GF-D8 (cell line): ENCODE results near the gene KRTAP19-6.
"Not testable (repeated sequence)": the region's sequence is repeated elsewhere in the genome, so short reads cannot be mapped to it uniquely, and the experiment has no call there.

Experiments
- DNase-seq: peaks from one replicate; lab custom pipeline; 2025; lab: John Stamatoyannopoulos, UW

Gene KRTAP19-6

GRCh38 chr21:30541764-30542163, at the start of gene KRTAP19-6:
Gene KRTAP19-6, minus strand, starts transcription at chr21:30541864. Its CDS starts 31 bp downstream, at chr21:30541833.
- no peak for DNase-seq

GRCh38 chr21:30590297-30590696, 48.6 kb upstream of the KRTAP19-6 start, which contains the start of gene KRTAP22-2:
Gene KRTAP22-2, minus strand, starts transcription at chr21:30590397.
- no peak for DNase-seq

GRCh38 chr21:30582870-30583269, 41.2 kb upstream of the KRTAP19-6 start:
- no peak for DNase-seq

- no peak for DNase-seq
These were observed 38.5 kb upstream of the KRTAP19-6 start for GRCh38 chr21:30580132-30580531.

GRCh38 chr21:30579346-30579745, 37.7 kb upstream of the KRTAP19-6 start:
- DNase-seq = no peak

- no peak for DNase-seq
These were observed 36.1 kb upstream of the KRTAP19-6 start for GRCh38 chr21:30577766-30578165.

GRCh38 chr21:30567617-30568016, 26.0 kb upstream of the KRTAP19-6 start:
- DNase-seq = no peak

GRCh38 chr21:30563630-30564029, 22.0 kb upstream of the KRTAP19-6 start:
- no peak for DNase-seq

- no peak for DNase-seq
These were observed 21.4 kb upstream of the KRTAP19-6 start for GRCh38 chr21:30563072-30563471.

- no peak for DNase-seq
These were observed 20.3 kb upstream of the KRTAP19-6 start for GRCh38 chr21:30561957-30562356.

- DNase-seq = no peak
These were observed 19.7 kb upstream of the KRTAP19-6 start, which contains the start of gene KRTAP19-7 for GRCh38 chr21:30561264-30561895. Gene KRTAP19-7, minus strand, starts transcription at chr21:30561314. Its CDS starts 25 bp downstream, at chr21:30561289.

GRCh38 chr21:30555095-30555494, 13.4 kb upstream of the KRTAP19-6 start:
- DNase-seq = no peak

GRCh38 chr21:30552782-30553181, 11.1 kb upstream of the KRTAP19-6 start:
- no peak for DNase-seq

GRCh38 chr21:30518876-30519275, 22.8 kb downstream of the KRTAP19-6 start:
- DNase-seq = no peak

- no peak for DNase-seq
These were observed 26.0 kb downstream of the KRTAP19-6 start for GRCh38 chr21:30515681-30516080.

- DNase-seq = not testable (repeated sequence)
These were observed 36.0 kb downstream of the KRTAP19-6 start for GRCh38 chr21:30505621-30506205.

- no peak for DNase-seq
These were observed 39.6 kb downstream of the KRTAP19-6 start, which contains the start of gene KRTAP19-5 for GRCh38 chr21:30502041-30502440. Gene KRTAP19-5, minus strand, starts transcription at chr21:30502141. Its CDS starts 51 bp downstream, at chr21:30502090.

- DNase-seq = no peak
These were observed 44.6 kb downstream of the KRTAP19-6 start, which contains the start of gene KRTAP19-4 for GRCh38 chr21:30497065-30497464. Gene KRTAP19-4, minus strand, starts transcription at chr21:30497165. Its CDS starts 55 bp downstream, at chr21:30497110.

- DNase-seq = no peak
These were observed 49.7 kb downstream of the KRTAP19-6 start, which contains the start of gene KRTAP19-3 for GRCh38 chr21:30491963-30492428. Gene KRTAP19-3, minus strand, starts transcription at chr21:30492013. Its CDS starts 56 bp downstream, at chr21:30491957.
